ENCODE results near the gene TNFRSF14. TPM values are rescaled to one million over a fixed set of nuclear protein-coding genes. Genes with fewer than 3 reads are reported as not detected.
A peak's percentile ranks its signal among the peaks of the same experiment; 100 is the strongest.

Gene TNFRSF14
- total and polyA plus RNA-seq, 2 donors (not counting 1 experiment from before 2014, with no cell fraction given): 239 to 427 TPM

DNA sequence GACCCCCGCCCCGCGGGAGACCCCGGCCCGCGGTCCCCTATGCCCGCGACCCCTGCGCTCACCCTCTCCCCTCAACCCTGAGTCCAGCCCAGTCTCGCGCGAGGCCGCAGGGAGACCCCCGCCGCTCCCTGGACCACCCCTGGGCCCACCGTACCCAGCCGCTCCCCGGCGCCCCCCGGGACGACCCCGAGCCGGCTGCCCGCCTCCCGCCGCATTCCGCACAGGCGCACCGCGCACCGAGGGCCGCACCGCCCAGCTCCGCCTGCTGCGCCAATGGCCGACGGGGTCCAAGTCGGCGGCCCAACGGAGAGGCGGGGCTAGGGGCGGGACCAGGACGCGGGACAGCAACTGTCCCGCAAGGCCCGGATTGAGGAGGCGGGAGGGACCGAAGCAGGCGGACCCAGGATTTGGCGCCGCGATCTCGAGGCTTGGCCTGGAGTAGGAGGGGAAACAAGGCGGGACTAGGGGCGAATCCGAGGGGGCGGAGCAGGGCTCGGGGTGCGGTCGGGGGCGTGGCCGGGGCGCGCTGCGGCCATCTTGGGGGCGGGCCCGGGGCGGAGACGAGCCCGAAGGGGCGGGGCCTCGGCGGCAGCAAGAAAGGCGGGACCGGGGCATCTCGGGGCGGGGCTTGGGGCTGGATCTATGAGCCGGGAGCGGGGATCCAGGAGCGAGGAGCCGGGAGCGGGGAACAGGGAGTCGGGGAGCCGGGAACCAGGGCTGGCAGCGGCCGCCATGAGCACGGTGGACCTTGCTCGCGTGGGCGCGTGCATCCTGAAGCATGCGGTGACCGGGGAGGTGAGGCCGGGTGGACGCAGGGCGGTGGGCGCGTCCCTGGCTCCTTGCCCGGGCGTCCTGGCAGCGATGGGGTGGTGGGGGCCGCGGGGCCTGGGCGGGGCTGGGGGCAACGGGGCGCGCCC lies 30.2 kb downstream of the TNFRSF14 start, which contains the start of gene PRXL2B:
PRXL2B (plus strand) TSS at position 624 of the 917 bp plus-strand sequence; CDS start at position 733, 109 bp downstream.
- H3K4me3 Mint-ChIP-seq: peak within 1 kb of the TSS; percentile 95
- H3K27ac Mint-ChIP-seq: peak within 1 kb of the TSS; percentile 99
- H2AFZ ChIP-seq (ENCODE audit: insufficient read depth, low read depth, low read length, poor library complexity, severe bottlenecking): peak within 1 kb of the TSS; percentile 87
- H3K4me1 Mint-ChIP-seq: peaks cover 43% of the 10 kb centered on the region
- ChIA-PET POLR2A (interaction anchor here (0.6 to 4.4 kb wide), 14 partner anchors 9 to 395 kb away, joined by 3 to 88 read pairs (median 5); partner anchors contain the start of genes FAAP20, MORN1, PANK4 and RER1), CTCF (interaction anchor here (0.6 to 3.9 kb wide), 18 partner anchors 10 to 412 kb away, joined by 3 to 55 read pairs (median 4); partner anchors contain the start of genes FAAP20, HES5, PANK4 and TNFRSF14)
- no peaks in the 10 kb centered on the region for H3K27me3 Mint-ChIP-seq
- intact Hi-C loops (cut with micrococcal nuclease): loop anchor here (1.0 to 2.0 kb wide), 3 partner anchors 8 to 382 kb away; no protein-coding TSS in a partner anchor
- peaks cover 0 to 5% of the 10 kb centered on the region in 2 experiments for H3K36me3 ChIP-seq (replicated peaks in 1 of 2; ENCODE audit: control extremely low read depth in 1 of 2, control insufficient read depth in 1 of 2, extremely low read depth in 1 of 2, insufficient read depth in 2 of 2, low read length in 1 of 2)
- H4K20me1 ChIP-seq (ENCODE audit: control insufficient read depth, insufficient read depth, low read length, poor library complexity, severe bottlenecking): no peaks in the 10 kb centered on the region
- under 1% methylated on average over 101 of the region's 107 CpGs for WGBS (ENCODE audit: insufficient coverage)
- H3K27me3 ChIP-seq (replicated peaks in 1 of 4; ENCODE audit: control extremely low read depth in 1 of 4, control insufficient read depth in 3 of 4, insufficient read depth in 4 of 4, low read length in 3 of 4): no peaks in the 10 kb centered on the region
- peaks cover 38 to 53% of the 10 kb centered on the region in 2 donors for H3K4me1 ChIP-seq (ENCODE audit: control insufficient read depth in 2 of 2, insufficient read depth in 2 of 2, low read length in 2 of 2)
- TF ChIP-seq, protein P1, sequence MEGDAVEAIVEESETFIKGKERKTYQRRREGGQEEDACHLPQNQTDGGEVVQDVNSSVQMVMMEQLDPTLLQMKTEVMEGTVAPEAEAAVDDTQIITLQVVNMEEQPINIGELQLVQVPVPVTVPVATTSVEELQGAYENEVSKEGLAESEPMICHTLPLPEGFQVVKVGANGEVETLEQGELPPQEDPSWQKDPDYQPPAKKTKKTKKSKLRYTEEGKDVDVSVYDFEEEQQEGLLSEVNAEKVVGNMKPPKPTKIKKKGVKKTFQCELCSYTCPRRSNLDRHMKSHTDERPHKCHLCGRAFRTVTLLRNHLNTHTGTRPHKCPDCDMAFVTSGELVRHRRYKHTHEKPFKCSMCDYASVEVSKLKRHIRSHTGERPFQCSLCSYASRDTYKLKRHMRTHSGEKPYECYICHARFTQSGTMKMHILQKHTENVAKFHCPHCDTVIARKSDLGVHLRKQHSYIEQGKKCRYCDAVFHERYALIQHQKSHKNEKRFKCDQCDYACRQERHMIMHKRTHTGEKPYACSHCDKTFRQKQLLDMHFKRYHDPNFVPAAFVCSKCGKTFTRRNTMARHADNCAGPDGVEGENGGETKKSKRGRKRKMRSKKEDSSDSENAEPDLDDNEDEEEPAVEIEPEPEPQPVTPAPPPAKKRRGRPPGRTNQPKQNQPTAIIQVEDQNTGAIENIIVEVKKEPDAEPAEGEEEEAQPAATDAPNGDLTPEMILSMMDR (IDR thresholded peaks at IDR 0.05): no peak
- TF ChIP-seq EZH2 (IDR thresholded peaks at IDR 0.05; ENCODE audit: borderline replicate concordance, insufficient read depth, low read depth, low read length, poor library complexity, severe bottlenecking): no peak
- peaks cover 12% of the 10 kb centered on the region for H3K79me2 ChIP-seq (ENCODE audit: control insufficient read depth, insufficient read depth, low read length)
- DNase-seq (peak; percentile 97), ATAC-seq (ENCODE audit: low read depth) (peak; percentile 67)
- peak within 1 kb of the TSS; percentile 87 for H3K9ac ChIP-seq (ENCODE audit: low read length)
- peak within 1 kb of the TSS; percentile 63 to 81 (median 77) for H3K4me3 ChIP-seq (ENCODE audit: control extremely low read depth in 1 of 5, extremely low read depth in 1 of 5, insufficient read depth in 1 of 5, low read depth in 2 of 5, low read length in 4 of 5)
- peaks cover 0 to 7% (median 2%) of the 10 kb centered on the region in 3 donors for H3K9me3 ChIP-seq (ENCODE audit: control extremely low read depth in 1 of 3, control insufficient read depth in 2 of 3, insufficient read depth in 1 of 3, low read length in 2 of 3)
- H3K9me3 Mint-ChIP-seq (ENCODE audit: insufficient read depth): peaks cover 3% of the 10 kb centered on the region
- H3K27ac ChIP-seq (ENCODE audit: low read length in 2 of 2): peak within 1 kb of the TSS; percentile 98 to 99
- peak within 1 kb of the TSS; percentile 92 for H3K4me2 ChIP-seq (replicated peaks; ENCODE audit: low read depth, low read length, poor library complexity, severe bottlenecking)

All from B cell (primary cell).